PC-3 (cell line): ENCODE data around the gene HOXD4. TPM values are rescaled to one million over a fixed set of nuclear protein-coding genes. Genes with fewer than 3 reads are reported as not detected.

Experiments used
- ATAC-seq: fragments of 200-7000 bp; cut with Tn5 transposase; 2 replicates; pipeline ENCODE4 v1.9.1; 2020; ENCODE audit warnings: mild to moderate bottlenecking, moderate library complexity
- BruUV-seq: library from RNA; stranded (reverse); fragments of 400-500 nt; replicated peaks from 2 replicates; lab custom pipeline; 2021; lab: Mats Ljungman, UMichigan
- CTCF ChIA-PET: fragments of 300-600 bp; sonication (Branson Sonifier 250); formaldehyde crosslinking; loops from one replicate; lab custom pipeline; 2022; ENCODE audit warnings: antibody characterized with exemption; lab: Charles Lee
- POLR2A ChIA-PET: fragments of 300-600 bp; sonication (Branson Sonifier 250); formaldehyde crosslinking; loops from one replicate; lab custom pipeline; 2022; ENCODE audit warnings: antibody characterized with exemption; ENCODE audit not compliant: unreplicated experiment; lab: Charles Lee
- DNase-seq: peaks from one replicate; pipeline ENCODE4 v3.0.0-alpha.2; 2015
- H2AFZ ChIP-seq: fragments of 300-600 bp; sonication (generic); 2 replicates; pipeline ENCODE4 v1.6.0; 2016; ENCODE audit warnings: antibody characterized with exemption, low read length
- H3F3A ChIP-seq: fragments of 300-600 bp; sonication (generic); one replicate; pipeline ENCODE4 v1.6.0; 2017; ENCODE audit warnings: antibody characterized with exemption, low read length, control low read depth, mild to moderate bottlenecking; ENCODE audit not compliant: unreplicated experiment
- H3K27ac ChIP-seq: fragments of 300-600 bp; sonication (generic); 2 replicates; pipeline ENCODE4 v1.5.1; 2016; ENCODE audit warnings: mild to moderate bottlenecking, low read length
- H3K27me3 ChIP-seq: fragments of 300-600 bp; sonication (generic); 2 replicates; pipeline ENCODE4 v1.6.1; 2016; ENCODE audit warnings: low read length, mixed read lengths
- H3K36me3 ChIP-seq: fragments of 300-600 bp; sonication (generic); 2 replicates; pipeline ENCODE4 v1.6.1; 2016; ENCODE audit warnings: low read depth, mixed run types, low read length, mixed read lengths
- H3K4me1 ChIP-seq: fragments of 300-600 bp; sonication (generic); 2 replicates; pipeline ENCODE4 v1.5.1; 2016; ENCODE audit warnings: low read length; ENCODE audit not compliant: insufficient read depth
- H3K4me2 ChIP-seq: fragments of 300-600 bp; sonication (generic); 2 replicates; pipeline ENCODE4 v1.6.0; 2016; ENCODE audit warnings: low read length
- H3K4me3 ChIP-seq: fragments of 300-600 bp; sonication (generic); 2 replicates; pipeline ENCODE4 v1.5.1; 2016; ENCODE audit warnings: mild to moderate bottlenecking, low read length, mixed read lengths
- H3K79me2 ChIP-seq: fragments of 300-600 bp; sonication (generic); 2 replicates; pipeline ENCODE4 v1.6.1; 2017; ENCODE audit warnings: low read length, mixed read lengths
- H3K9ac ChIP-seq: fragments of 300-600 bp; sonication (generic); 2 replicates; pipeline ENCODE4 v1.6.0; 2016; ENCODE audit warnings: mild to moderate bottlenecking, low read length
- H3K9me2 ChIP-seq: fragments of 300-600 bp; sonication (generic); replicated peaks from 2 replicates; pipeline ENCODE4 v1.6.1; 2016; ENCODE audit warnings: mixed run types, low read length, mixed read lengths
- H3K9me3 ChIP-seq: fragments of 300-600 bp; sonication (generic); 2 replicates; pipeline ENCODE4 v1.6.1; 2016; ENCODE audit warnings: low read length, mixed read lengths
- H4K20me1 ChIP-seq: fragments of 300-600 bp; sonication (generic); 2 replicates; pipeline ENCODE4 v1.6.1; 2016; ENCODE audit warnings: low read length, mixed read lengths
- EZH2 ChIP-seq: fragments of 300-600 bp; sonication (generic); IDR thresholded peaks from one replicate; pipeline ENCODE4 v1.6.1; 2017; ENCODE audit warnings: antibody characterized with exemption, mild to moderate bottlenecking, low read length; ENCODE audit not compliant: unreplicated experiment
- EZH2phosphoT487 ChIP-seq: fragments of 300-600 bp; sonication (generic); IDR thresholded peaks from 2 replicates; pipeline ENCODE4 v1.6.1; 2018; ENCODE audit warnings: mild to moderate bottlenecking, antibody characterized with exemption, low read length, borderline replicate concordance
- intact Hi-C: fragments of 100-400 bp; cut with micrococcal nuclease; formaldehyde crosslinking; loops from 2 replicates; pipeline ENCODE4 v1.9.0; 2023
- total RNA-seq: library from RNA; depleted of rRNA; stranded (reverse); fragments of >200 nt; gene quantifications from 2 replicates; pipeline ENCODE4 v1.2.3, GENCODE V29; 2014
- TF ChIP-seq, protein P1 (sequence below): fragments of 300-600 bp; sonication (generic); conservative IDR thresholded peaks from 2 replicates; pipeline ENCODE4 v1.5.1; 2017; ENCODE audit warnings: antibody characterized with exemption, low read depth, mild to moderate bottlenecking, low read length

The HOXD4 gene
- total RNA-seq, 1 experiment from 2014 or later: 0.29 TPM

- H3K79me2 ChIP-seq: peaks cover 6% of the 10 kb centered on the region; the same call in 1 of the 2 replicates
- no peak overlapping the region for H2AFZ ChIP-seq
- DNase-seq: no peak
- no peak overlapping the region for H3K27ac ChIP-seq
- CTCF ChIA-PET: interaction anchor here (0.6 to 2.1 kb wide), 5 partner anchors 323 to 929 kb away, joined by 3 to 18 read pairs (median 5); no protein-coding TSS in a partner anchor
- POLR2A ChIA-PET: interaction anchor here (0.6 kb wide), 1 partner anchor 478 kb away, joined by 4 read pairs; no protein-coding TSS in a partner anchor
- no peaks in the 10 kb centered on the region for H3K9me2 ChIP-seq
- no peak overlapping the region for H3K9ac ChIP-seq
- no peaks in the 10 kb centered on the region for H3K36me3 ChIP-seq
- ATAC-seq: no peak
- H3K9me3 ChIP-seq: no peaks in the 10 kb centered on the region
- H4K20me1 ChIP-seq: no peaks in the 10 kb centered on the region
- no peak overlapping the region for H3K4me2 ChIP-seq
- peaks cover 20% of the 10 kb centered on the region for H3K4me1 ChIP-seq
- intact Hi-C loops: no loop called here
- no peaks in the 10 kb centered on the region for H3K27me3 ChIP-seq
- no TSS peak for BruUV-seq
- TF ChIP-seq, protein P1, sequence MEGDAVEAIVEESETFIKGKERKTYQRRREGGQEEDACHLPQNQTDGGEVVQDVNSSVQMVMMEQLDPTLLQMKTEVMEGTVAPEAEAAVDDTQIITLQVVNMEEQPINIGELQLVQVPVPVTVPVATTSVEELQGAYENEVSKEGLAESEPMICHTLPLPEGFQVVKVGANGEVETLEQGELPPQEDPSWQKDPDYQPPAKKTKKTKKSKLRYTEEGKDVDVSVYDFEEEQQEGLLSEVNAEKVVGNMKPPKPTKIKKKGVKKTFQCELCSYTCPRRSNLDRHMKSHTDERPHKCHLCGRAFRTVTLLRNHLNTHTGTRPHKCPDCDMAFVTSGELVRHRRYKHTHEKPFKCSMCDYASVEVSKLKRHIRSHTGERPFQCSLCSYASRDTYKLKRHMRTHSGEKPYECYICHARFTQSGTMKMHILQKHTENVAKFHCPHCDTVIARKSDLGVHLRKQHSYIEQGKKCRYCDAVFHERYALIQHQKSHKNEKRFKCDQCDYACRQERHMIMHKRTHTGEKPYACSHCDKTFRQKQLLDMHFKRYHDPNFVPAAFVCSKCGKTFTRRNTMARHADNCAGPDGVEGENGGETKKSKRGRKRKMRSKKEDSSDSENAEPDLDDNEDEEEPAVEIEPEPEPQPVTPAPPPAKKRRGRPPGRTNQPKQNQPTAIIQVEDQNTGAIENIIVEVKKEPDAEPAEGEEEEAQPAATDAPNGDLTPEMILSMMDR: no peak
- no peak for TF ChIP-seq EZH2phosphoT487
- no peak for TF ChIP-seq EZH2
- H3F3A ChIP-seq: peaks cover 4% of the 10 kb centered on the region
- H3K4me3 ChIP-seq: no peak overlapping the region
Observed at GRCh38 chr2:176132205-176133171, 18.9 kb upstream of the HOXD4 start.

- H3K27ac ChIP-seq: no peak overlapping the region
- H3K9me3 ChIP-seq: no peaks in the 10 kb centered on the region
- no peak overlapping the region for H3K4me3 ChIP-seq
- ATAC-seq: no peak
- no peaks in the 10 kb centered on the region for H3K36me3 ChIP-seq
- no TSS peak for BruUV-seq
- no peak for DNase-seq
- peaks cover 15% of the 10 kb centered on the region for H3K79me2 ChIP-seq
- intact Hi-C loops: no loop called here
- H3F3A ChIP-seq: peaks cover 4% of the 10 kb centered on the region
- H3K4me1 ChIP-seq: peaks cover 27% of the 10 kb centered on the region
- no peak overlapping the region for H3K9ac ChIP-seq
- no peak overlapping the region for H3K4me2 ChIP-seq
- H2AFZ ChIP-seq: no peak overlapping the region
- H3K9me2 ChIP-seq: no peaks in the 10 kb centered on the region
- H3K27me3 ChIP-seq: no peaks in the 10 kb centered on the region
- CTCF ChIA-PET: no interaction called here
- H4K20me1 ChIP-seq: no peaks in the 10 kb centered on the region
- POLR2A ChIA-PET: no interaction called here
- TF ChIP-seq EZH2phosphoT487 (no peak), EZH2 (no peak)
- TF ChIP-seq, protein P1: no peak
Observed at GRCh38 chr2:176133389-176133788, 18.0 kb upstream of the HOXD4 start.

DNA sequence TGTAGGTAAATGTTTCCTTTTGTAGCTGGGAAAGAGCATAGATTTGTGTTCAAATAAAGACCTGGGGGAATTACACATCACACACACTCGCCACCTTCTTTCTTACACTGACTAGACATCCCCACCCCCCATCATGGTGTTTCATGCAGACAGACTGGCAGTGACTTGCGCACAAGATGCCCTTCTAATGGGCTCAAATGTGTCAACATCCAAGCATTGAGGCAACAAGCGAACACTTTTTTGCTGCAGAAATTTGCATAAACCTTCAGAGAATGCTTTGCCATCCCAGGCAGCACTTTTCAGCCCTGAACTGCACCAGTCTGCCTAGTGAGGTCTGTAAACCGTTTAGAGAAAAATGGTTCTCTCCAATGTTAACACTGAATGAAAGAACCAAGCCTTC lies 17.3 kb upstream of the HOXD4 start:
- Histone ChIP-seq H2AFZ (no peak overlapping the region), H3K9me3 (no peaks in the 10 kb centered on the region), H3K9ac (no peak overlapping the region), H3K4me2 (no peak overlapping the region), H3K27me3 (no peaks in the 10 kb centered on the region), H3K9me2 (no peaks in the 10 kb centered on the region), H3F3A (peaks cover 4% of the 10 kb centered on the region), H3K27ac (no peak overlapping the region), H3K36me3 (no peaks in the 10 kb centered on the region), H3K4me3 (no peak overlapping the region), H3K79me2 (peaks cover 21% of the 10 kb centered on the region), H3K4me1 (peaks cover 27% of the 10 kb centered on the region), H4K20me1 (no peaks in the 10 kb centered on the region)
- ATAC-seq: no peak
- intact Hi-C loops: no loop called here
- no peak for DNase-seq
- TF ChIP-seq EZH2phosphoT487 (no peak), EZH2 (no peak)
- TF ChIP-seq, protein P1: no peak
- BruUV-seq: no TSS peak
- ChIA-PET POLR2A (no interaction called here), CTCF (no interaction called here)
